Glomerular visceral epithelial cell (primary cell): ENCODE results near the gene ARHGEF10L.

Source experiments
- DNase-seq: peaks from one replicate; pipeline ENCODE4 v3.0.0-alpha.2; 2016; ENCODE audit errors: extremely low spot score

Gene ARHGEF10L

DNA sequence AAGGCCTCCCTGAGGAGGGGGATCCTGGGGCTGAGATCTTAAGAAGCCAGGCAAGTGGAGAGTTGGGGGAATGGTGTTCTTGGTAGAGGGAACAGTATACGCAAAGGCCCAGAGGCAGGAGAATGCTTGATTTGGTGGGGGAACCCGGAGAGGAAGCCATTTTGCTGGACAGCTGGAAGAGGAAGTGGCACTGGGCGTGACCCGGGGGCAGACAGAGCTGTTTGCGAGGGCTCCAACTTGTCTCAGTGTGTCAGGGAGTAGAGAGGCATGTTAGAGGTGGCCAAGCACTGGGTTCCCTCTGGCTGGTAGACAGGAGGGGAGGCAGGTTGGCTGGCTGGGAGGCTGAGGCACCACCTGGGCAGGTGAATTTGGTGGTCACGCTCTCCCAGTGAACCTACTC, 119.3 kb downstream of the ARHGEF10L start:
- DNase-seq = no peak

DNA sequence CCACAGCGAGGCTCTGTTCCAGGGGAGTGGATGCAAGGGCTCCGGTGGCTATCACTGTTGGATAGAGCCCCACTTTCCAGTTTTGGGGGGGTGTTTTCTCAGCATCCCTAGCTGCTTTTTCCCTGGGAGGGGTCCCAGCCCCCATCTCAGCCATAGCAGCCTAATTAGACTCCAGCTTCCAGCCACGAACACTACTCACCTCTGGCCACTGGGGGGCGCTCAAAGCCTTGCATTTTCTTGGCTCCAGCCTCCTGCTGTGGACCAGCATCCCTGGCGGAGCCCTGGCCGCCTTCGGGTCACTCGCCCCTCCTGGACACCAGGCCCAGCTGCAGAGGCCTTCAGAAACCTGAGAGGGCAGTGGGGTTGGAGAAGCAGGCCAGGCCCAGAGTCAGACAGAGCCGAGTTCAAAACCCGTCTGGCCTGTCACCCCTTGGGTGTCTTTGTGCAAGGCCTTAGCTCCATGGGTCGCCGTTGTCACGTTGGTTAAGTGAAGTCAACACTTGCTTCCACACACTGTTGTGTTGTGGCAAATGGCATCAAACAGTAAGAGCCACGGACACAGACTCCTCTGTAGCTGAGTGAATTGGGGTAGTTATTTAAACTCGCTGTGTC, 122.2 kb downstream of the ARHGEF10L start:
- DNase-seq = peak; percentile 57

- no peak for DNase-seq
These were observed 122.8 kb downstream of the ARHGEF10L start for GRCh38 chr1:17662296-17662695.

DNA sequence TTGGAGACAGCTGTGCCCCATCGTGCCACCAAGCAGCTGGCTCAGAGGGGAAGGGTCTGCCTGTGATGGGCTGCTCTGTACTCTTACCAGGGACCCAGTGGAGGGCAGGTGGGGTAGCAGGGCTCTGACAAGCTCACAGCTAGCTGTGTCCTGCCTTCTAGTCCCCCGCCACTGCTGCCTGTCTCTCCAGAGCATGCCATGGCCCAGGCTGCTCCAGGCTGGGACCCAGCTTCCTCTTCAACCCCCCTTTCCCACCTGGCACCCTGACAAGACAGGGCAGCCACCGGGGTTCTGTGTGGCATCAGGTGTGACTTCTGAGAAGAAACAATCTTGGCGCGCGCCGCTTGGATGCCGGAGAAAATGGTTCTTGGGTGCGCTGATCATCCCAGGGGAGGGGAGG, 123.3 kb downstream of the ARHGEF10L start:
- no peak for DNase-seq

- DNase-seq = no peak
These were observed 124.1 kb downstream of the ARHGEF10L start for GRCh38 chr1:17663646-17664045.

DNA sequence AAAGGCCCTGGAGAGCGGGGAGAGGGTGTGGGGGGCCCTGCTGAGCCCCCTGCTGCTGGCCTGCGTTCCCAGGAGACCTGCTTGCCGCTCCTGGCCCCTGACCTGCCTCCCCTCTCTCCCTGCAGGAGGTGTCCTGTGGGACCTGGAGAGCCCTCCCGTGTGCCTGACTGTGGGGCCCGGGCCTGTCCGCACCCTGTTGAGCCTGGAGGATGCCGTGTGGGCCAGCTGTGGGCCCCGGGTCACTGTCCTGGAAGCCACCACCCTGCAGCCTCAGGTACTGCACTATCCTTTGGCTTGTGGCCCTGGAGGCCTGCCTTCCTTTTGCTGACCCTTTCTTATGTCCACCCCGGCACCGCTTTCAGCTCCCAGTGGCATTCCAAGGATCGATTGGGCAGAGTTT, 124.8 kb downstream of the ARHGEF10L start:
- DNase-seq = no peak

GRCh38 chr1:17665054-17665453, 125.6 kb downstream of the ARHGEF10L start:
- no peak for DNase-seq

- no peak for DNase-seq
These were observed 126.6 kb downstream of the ARHGEF10L start for GRCh38 chr1:17665950-17666720.

DNA sequence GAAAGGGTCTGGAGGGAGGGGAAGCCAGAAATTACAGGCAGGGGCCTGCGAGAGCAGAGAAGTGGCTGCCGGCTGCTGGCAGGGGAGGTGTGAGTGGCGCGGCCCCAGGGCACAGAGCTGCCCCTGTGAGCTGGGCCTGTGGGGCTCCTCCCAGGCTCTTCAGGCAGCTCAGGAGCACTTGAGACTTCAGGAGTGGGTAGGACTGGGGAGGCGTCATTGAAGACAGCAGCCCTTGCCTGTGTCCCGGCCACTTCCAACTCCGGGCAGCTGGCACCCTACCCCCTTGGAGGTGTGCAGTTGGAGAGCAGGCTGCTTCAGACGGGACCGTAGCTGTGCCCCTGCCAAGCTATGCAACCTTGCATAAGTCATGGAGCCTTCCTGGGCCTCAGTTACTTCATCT, 128.1 kb downstream of the ARHGEF10L start:
- DNase-seq = no peak

- DNase-seq = no peak
These were observed 128.7 kb downstream of the ARHGEF10L start for GRCh38 chr1:17668195-17668594.

- DNase-seq = no peak
These were observed 129.2 kb downstream of the ARHGEF10L start for GRCh38 chr1:17668624-17669175.

DNA sequence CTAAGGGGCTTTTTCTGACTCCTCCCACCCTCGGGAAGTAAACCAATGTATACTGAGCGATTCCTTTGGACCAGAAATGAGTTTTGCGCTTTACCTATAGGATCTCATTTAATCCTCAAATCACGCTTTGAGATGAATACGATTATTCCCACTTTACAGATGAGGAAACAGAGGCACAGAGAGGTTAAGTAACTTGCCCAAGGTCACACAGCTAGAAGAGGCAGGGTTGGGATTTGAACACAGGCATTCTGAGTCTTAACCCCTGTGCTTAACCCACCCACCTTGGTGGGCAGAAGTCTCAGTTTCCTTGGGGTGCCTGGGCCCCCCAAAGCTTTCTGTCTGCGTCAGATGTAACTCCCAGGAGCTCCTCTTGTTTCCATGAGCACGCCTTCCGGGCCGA, 129.8 kb downstream of the ARHGEF10L start:
- no peak for DNase-seq

- no peak for DNase-seq
These were observed 130.5 kb downstream of the ARHGEF10L start for GRCh38 chr1:17669866-17670451.

DNA sequence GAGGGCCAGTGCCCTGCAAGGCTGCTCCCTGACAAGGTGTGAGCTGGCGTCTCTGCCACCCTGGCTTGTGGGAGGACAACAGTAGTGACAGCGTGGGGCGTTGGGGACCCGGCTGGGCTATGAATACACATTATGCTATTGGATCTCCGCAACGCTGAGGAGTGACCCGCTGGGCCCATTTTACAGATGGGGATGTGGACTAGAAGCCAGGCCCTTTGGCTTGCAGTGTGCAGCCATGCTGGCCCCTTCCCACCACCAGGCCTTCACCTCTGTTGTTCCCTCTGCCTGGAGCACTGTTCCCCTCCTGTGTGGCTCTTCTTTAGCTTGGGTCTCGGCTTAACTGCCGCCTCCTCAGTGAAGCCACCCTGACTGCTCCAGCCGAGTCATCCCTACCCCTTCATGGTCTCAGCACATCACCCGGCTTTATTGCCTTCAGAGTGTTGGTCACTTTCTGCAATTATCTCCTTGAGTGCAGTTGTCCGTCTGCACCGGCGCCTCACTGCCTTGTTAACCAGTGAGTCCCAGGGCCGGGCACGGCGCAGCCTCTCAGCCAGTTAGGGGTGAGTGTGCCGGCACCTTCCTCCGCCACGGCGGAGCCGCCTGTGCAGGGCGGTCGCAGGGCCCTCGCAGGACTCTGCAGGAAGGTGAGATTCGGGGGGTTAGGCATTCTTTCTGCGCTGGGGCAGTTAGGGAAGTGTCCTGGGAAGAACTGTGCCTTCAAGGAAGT, 131.3 kb downstream of the ARHGEF10L start:
- DNase-seq = no peak

DNA sequence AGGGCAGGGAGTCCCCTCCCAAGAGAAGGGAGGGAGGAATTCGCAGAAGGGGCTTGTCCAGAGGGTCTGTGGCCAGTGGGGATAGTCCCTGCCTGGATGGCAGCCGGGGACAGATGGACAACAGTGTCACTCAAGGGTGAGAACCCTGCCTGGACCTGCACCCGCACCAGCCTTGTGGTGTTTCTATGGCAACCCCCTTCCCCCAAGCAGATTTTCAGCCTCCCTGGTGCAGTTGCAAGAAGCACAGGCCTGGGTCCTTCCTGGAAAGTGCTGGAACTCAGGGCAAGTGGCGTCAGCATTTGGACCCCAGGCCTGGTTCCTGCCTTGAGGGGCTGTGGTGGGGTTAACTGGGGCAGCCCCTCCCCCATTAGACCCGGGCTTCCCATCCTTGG, 131.8 kb downstream of the ARHGEF10L start:
- DNase-seq = no peak

GRCh38 chr1:17671741-17672140, 132.2 kb downstream of the ARHGEF10L start:
- no peak for DNase-seq

- DNase-seq = no peak
These were observed 132.7 kb downstream of the ARHGEF10L start for GRCh38 chr1:17672226-17672625.

DNA sequence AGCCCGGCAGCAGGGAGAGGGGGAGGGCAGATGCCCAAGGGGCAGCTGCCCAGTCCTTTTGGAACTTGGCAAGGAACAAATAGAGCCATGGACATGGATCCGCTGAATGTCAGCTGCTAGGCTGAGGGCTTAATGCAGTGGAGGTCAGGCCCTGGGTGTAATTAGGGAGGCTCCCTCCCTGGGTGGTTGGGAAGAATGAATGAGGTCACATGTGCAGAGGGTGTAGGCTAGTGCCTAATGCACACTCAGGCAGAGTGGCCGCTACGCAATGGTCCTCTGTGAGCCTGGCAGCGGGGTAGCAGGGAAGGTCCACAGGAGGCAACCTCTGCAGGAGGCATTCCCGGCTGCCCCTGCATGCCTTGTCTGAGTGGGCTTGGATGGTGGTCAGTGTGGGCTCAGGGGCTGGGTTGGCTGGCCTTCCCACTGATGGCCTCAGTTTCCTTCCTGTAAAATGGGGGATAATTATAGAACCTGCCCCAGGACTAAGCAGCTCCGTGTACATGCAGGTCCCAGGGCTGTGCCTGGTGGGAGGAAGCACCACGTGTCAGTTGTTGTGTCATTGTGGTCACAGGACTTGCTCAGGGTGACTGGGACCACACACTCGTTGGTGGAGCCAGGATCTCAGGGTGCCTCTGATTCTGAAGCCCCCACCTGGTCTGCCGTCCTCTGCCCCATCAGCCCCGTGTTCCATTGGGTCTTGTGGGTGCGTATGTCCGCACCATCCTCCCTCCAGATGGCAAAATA, 134.0 kb downstream of the ARHGEF10L start:
- no peak for DNase-seq

DNA sequence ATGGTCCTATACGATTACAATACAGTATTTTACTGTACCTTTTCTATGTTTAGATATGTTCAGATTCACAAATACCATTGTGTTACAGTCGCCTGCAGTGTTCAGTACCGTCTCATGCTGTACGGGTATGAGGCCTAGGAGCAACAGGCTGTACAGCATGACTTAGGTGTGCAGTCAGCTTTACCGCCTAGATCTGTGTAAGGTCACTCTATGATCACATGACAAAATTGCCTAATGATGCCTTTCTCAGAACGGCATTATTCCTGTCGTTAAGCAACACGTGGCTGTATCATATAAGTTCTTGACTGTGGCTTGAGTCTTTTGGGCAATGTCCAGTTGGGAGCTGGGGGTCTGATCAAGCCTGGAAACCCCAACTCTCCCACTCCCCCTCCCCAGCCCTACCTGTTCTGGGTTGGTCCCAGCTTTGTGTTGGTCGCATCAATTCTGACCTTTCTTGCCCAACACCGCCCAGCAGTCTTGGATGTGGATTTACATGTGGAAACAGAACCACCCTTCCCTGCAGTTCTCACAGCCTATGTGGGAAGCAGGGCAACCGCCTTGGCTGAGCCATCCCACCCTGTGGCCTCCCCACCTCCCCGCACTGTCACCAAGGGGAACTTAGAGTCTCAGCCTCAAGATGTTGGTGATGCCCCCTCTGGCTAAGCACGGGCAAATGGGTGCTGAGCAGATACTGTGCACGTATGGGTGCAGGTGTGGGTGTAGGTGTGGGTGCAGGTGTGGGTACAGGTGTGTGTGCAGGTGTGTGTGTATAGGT, 135.4 kb downstream of the ARHGEF10L start:
- no peak for DNase-seq

DNA sequence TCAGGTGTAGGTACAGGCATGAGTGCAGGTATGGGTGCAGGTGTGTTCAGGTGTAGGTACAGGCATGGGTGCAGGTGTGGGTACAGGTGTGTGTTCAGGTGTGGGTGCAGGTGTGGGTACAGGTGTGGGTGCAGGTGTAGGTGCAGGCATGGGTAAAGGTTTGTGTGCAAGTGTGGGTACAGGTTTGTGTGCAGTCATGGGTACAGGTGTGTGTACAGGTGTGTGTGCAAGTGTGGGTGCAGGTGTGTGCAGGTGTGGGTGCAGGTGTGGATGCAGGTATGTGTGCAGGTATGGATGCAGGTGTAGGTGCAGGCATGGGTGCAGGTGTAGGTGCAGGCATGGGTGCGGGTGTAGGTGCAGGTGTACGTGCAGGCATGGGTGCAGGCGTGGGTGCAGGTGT, 136.2 kb downstream of the ARHGEF10L start:
- no peak for DNase-seq
